GM12874 (cell line): Measurements from ENCODE around the gene ITPA.

Experiments used
- TF ChIP-seq, protein P1 (sequence below): IDR thresholded peaks from 2 replicates; pipeline ENCODE4 v1.5.1; 2011; ENCODE audit warnings: low read depth, mild to moderate bottlenecking, control low read depth, low read length, moderate library complexity; ENCODE audit not compliant: insufficient read depth

ITPA gene

GRCh38 chr20:3242172-3242692 is 32.9 kb downstream of the ITPA start:
- TF ChIP-seq, protein P1, sequence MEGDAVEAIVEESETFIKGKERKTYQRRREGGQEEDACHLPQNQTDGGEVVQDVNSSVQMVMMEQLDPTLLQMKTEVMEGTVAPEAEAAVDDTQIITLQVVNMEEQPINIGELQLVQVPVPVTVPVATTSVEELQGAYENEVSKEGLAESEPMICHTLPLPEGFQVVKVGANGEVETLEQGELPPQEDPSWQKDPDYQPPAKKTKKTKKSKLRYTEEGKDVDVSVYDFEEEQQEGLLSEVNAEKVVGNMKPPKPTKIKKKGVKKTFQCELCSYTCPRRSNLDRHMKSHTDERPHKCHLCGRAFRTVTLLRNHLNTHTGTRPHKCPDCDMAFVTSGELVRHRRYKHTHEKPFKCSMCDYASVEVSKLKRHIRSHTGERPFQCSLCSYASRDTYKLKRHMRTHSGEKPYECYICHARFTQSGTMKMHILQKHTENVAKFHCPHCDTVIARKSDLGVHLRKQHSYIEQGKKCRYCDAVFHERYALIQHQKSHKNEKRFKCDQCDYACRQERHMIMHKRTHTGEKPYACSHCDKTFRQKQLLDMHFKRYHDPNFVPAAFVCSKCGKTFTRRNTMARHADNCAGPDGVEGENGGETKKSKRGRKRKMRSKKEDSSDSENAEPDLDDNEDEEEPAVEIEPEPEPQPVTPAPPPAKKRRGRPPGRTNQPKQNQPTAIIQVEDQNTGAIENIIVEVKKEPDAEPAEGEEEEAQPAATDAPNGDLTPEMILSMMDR = no peak

DNA sequence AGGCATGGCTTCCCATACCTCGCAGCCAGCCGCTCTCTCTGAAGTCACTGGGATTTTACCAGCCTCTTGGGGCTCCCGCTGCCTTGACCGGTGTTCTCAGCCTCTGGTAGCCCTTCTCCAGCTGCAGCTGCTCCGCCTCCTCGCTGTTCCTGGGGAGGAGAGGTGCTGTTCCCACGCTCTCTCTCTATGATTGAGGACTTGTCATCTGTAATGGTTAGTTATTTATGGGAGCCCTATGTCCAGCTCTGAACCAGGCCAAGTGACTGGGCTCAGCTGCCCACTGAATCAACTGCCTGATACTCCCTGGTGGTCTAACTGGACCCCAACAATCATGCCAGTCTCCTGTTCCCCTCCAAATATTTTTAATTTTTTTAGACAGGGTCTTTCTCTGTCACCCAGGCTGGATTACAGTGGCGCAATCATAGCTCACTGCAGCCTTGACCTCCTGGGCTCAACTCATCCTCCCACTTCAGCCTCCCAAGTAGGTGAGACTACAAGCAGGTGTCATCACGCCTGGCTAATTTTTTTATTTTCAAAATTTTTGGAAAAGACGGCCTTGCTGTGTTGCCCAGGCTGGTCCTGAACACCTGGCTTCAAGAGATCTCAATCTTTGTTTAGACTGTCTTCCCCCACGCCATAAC is 34.5 kb downstream of the ITPA start:
- TF ChIP-seq, protein P1 = no peak

GRCh38 chr20:3244613-3245012 is 35.3 kb downstream of the ITPA start:
- TF ChIP-seq, protein P1 = no peak

DNA sequence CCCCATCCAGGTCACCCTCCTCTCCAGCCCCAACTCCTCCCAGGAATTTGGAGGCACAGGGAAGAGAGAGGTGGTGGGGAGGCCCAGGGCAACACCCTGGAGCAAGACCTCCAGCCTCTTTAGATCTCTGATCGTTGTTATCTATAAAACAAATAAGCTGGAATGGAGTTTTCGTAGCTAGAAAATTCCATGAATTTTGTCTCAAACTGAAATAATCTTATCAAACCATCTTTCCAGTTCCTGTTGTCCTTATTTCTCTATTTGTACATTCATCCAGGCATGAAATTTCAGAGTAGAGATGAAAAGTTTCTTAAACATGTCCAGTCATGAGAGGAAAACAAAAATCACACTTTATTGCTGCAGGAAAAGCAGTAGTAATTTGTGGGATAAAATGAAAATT is 35.9 kb downstream of the ITPA start:
- TF ChIP-seq, protein P1 = no peak

DNA sequence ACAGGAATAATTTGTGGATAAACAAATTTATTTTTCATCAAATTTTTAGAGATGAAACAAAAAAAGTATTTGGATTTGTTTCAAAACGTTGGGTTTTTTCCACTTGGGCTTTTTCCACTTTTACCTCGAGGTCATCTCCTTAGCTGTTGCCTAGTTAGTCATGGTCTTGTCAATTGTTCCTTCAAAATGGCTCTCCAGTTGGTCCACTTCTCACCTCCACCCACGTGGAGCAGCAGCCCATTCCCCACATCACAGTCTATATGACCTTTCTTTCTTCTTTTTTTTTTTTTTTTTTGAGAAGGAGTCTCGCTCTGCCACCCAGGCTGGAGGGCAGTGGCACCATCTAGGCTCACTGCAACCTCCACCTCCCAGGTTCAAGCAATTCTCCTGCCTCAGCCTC is 36.4 kb downstream of the ITPA start:
- TF ChIP-seq, protein P1 = no peak

- TF ChIP-seq, protein P1 = no peak
Observed at GRCh38 chr20:3246682-3247081, 37.4 kb downstream of the ITPA start.

DNA sequence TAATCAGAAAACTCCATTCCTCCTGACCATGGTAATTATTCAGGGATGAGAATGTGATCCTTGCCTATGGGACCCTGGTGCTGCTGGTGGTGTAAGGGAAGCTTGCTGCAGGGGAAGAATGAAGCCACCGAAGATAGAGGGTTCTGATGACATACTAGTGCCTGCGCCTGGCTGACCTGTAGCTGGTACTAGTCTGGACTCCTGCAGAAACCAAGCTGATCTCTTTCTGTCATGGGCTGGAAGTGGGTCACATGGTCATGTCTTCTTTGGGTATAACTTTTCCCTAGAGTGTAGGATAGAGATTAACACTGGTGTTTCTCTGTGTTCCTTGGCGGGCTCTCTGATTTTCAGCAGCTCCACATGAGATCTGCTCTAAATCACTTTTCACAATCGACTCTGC is 38.3 kb downstream of the ITPA start:
- TF ChIP-seq, protein P1 = no peak
